GM19372 (cell line): ENCODE data around the gene LINGO3.
"Not testable (repeated sequence)": the region's sequence is repeated elsewhere in the genome, so short reads cannot be mapped to it uniquely, and the experiment has no call there.

ENCODE experiments used
- ATAC-seq: cut with Tn5 transposase; IDR thresholded peaks from one replicate; pipeline ENCODE4 v1.9.1; 2021; ENCODE audit warnings: mild to moderate bottlenecking, low read depth, moderate library complexity; ENCODE audit not compliant: unreplicated experiment

Gene LINGO3, protein sequence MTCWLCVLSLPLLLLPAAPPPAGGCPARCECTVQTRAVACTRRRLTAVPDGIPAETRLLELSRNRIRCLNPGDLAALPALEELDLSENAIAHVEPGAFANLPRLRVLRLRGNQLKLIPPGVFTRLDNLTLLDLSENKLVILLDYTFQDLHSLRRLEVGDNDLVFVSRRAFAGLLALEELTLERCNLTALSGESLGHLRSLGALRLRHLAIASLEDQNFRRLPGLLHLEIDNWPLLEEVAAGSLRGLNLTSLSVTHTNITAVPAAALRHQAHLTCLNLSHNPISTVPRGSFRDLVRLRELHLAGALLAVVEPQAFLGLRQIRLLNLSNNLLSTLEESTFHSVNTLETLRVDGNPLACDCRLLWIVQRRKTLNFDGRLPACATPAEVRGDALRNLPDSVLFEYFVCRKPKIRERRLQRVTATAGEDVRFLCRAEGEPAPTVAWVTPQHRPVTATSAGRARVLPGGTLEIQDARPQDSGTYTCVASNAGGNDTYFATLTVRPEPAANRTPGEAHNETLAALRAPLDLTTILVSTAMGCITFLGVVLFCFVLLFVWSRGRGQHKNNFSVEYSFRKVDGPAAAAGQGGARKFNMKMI

DNA sequence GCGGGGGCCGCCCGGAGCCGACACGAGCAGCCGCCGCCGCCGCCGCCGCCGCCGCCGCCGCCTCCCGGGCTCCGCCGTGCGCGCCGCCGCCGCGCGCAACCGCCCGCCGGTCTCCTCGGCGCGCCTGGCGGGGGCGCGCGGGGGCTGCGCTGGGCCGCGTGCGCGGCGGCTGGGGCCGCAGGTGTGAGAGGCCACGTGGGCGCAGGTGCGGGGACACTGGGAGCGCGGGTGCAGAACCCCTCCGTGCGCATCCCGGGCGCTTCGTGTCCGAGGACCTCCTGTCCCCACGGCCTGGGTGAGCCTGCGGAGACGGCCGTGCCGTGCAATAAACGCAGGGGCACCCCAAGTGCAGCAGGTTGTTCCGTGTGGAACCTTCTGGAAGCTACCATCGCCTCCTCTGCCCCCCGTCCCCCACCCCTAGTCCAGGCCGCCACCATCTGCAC is at the start of gene LINGO3:
LINGO3 (minus strand) TSS at position 41 of the 443 bp plus-strand sequence. CDS start 16,378 bp downstream, outside the sequence.
- no peak for ATAC-seq

DNA sequence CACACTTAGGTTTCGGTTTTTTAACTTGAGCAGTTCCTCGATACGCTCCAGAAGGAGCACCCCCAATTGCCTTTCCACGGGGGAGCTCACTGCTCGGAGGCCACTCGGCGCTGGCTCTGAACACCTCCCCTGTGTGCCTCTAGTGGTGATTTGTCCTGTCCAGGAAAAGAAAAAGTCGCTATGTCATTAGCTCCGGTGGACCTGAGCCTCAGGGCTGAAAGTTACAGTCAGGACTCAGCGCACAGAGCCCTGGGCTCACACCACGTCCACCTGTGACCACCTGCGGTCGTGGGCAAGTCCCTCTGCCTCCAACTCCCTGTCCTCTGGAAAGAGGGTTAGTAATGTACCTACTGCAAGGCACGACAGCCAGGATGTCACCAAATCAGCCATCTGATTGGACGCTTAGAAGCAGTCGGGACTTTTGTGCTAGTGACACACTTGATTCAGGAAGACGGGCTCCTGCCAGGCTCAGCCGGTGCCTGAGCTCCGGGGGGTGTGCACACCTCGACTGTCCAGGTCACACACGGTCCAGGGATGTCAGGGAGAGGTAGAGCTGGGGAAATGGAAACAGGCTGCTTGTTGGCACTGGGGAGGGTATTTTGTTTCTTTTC is 48.2 kb upstream of the LINGO3 start:
- no peak for ATAC-seq

DNA sequence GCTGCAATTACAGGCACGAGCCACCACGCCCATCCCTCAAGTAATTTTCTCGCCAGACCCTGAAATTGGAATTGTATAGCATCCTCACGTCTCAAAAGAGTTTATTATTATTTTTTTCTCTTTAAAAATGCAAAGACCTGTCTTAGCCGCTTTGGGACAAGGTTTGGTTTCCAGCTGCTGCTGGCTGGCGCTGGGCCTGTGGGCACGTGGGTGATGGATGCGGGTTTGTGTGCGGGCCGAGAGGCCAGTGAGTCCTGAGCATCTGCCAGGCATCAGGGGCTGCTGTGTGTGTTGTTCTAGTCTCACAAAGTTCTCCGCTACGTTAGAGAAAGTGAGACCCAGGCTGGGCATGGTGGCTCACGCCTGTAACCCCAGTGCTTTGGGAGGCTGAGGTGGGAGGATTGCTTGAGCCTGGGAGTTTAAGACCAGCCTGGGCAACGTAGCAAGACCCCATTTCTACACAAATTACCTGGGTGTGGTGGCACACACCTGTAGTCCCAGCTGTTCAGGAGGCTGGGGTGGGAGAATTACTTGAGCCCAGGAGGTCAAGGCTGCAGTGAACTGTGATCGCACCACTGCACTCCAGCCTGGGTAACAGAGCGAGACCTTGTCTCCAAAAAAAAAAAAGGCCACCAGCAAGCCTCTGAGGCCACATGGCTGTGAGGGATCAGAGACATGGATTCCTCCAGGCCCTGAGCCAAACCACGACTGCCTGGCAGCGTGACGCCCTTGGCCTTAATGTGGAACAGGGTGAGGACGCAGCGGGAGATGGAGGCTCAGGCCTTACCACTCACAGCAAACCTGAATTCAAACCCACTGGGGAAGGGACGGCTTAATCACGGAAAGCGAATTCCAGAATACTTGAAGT is 47.4 kb upstream of the LINGO3 start:
- no peak for ATAC-seq

DNA sequence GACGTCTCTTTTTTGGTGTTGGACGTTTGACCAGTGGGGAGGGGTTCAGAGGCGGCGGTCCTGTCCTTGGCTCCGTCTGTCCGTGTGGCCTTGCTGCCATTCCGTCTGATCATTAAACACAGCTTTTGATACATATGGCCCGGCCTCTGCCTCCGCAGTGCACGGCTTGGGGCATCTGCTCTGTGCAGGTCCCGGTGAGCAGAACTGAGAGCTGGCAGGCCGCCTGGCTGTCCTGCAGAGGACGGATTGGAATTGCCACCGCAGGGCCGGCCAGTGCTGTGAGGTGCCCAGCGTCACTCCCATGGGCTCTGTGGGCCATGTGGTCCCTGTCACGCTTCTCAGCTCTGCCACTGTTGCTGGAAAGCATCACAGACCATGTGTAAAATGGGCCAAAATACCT is 46.7 kb upstream of the LINGO3 start:
- no peak for ATAC-seq

DNA sequence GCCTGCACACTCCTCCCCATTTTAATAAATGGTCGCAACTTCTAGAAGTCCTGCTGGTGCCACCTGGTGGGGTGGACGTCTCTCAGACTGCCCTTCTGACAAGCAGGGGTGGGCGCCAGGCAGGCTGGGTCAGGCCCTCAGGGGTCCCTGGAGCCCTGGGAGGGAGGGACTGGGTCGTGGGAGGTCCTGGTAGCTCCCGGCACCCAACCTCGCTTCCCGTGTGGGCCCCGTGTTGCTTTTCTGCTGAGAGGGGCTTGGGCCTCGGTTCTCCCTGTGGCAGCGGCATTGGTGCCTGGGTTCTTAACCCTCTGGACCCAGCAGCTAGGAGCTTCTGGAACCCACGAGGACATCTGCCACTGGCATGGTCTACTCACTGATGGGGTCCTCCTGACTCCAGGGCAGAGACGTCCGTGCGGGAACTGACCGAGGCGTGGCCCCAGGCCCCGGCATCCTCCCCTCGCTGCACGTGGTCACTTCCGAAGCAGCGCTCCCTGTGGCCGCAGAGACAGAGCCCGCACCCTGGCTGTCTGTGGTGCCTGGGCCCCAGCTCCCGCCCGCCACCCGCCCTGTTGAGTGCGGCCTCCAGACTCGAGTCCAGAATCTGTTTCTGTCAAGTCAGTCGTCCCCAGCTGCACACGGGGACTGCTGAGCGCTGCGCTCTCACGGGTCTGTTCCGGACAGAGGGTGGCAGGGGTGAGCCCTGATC is 46.1 kb upstream of the LINGO3 start:
- ATAC-seq: no peak

DNA sequence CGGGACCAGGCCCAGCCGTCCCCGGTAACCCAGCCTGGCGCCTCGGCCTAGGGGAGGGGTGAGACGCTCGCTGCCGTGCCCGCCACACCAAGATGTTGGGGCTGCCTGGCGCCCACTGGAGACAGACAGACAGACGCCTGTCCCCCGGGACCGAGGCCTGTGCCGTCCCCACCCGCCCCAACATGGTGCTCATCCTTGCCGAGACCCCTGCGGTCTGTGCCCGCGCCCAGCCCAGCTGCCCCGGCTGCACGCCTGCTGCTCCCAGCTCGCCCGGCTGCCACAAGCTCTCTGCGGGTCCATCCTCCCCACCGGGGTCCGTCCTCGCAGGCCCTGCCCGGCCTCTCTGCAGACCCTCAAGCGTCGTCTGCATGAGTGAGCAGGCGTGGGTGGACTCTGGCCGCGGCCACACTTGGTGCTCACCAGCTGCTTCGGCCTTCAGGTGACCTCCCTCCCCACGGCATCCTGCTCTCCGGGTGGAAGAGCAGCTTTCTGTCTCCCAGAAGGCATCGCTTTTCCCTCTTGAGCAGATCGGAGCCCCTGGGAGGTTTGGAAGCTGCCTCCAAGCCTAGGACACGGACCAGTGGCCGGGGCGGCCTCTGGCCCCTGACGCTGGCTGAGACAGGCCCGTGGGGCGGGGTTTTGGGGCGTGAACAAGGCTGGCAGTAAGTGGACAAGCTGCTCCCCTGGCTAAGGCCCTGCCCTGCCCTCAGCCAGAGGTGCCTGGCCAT is 45.4 kb upstream of the LINGO3 start:
- no peak for ATAC-seq

DNA sequence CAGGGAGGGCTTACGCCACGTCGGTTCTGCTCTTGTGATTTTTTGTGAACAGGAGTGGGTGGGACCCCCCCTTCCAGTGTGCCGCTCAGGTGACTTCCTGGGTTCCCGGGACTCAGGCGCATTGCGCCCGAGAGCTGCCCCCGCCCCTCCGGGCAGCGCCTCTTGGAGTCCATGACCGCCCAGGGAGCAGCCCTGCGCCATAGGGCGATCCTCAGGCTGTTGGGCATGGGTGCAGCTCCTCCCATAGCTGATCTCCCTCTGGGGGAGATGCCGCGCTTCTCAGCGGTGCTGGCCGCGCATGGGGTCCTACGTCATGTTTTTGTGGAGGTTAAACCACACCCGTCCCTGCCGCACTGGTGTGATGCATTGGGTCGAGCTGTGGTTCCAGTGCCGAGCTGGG is 44.2 kb upstream of the LINGO3 start:
- no peak for ATAC-seq

DNA sequence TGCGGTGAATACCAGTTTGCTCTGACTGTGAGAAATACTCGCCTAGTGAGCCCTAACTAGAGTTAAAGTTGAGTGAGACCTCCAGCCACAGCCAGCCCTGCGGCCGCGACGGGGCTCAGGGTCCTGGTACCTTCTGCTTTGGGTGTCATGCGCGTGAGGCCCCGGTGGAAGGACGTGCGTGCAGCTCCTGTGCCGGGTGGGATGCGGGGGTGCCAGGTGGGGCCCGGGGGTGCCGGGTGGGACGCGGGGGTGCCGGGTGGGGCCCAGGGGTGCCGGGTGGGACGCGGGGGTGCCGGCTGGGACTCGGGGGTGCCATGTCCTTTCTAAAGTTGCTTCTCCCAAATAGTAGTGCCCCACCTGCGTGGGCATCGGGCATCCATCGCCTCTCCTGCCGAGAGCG is 43.6 kb upstream of the LINGO3 start:
- ATAC-seq: no peak

DNA sequence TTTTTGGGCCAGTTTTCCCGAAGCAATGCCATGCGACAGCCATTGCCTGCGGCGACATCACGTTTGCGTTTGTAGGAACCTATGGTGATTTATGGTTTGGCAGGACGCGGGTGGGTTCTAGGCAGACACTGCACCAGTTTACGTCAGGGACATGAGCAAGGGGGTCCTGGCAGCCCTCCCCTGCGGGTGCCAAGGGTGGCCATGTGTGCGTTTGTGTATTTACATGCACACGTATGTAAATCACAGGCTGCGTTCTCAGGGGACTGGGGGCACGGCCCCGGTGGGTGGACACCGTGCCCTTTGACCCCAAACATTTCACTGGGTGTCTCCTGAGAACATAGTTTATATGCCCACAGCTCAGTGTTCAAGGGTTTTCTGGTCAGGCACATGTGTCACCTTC is 42.7 kb upstream of the LINGO3 start:
- ATAC-seq: no peak

DNA sequence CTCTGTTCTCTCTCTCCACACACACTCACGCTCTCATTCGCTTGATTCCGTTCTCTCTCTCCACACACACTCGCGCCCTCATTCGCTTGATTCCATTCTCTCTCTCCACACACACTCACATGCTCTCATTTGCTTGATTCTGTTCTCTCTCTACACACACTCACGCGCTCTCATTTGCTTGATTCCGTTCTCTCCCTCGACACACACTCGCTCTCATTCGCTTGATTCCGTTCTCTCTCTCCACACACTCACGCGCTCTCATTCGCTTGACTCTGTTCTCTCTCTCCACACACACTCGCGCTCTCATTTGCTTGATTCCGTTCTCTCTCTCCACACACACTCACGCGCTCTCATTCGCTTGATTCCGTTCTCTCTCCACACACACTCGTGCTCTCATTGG is 41.9 kb upstream of the LINGO3 start:
- not testable (repeated sequence) for ATAC-seq

DNA sequence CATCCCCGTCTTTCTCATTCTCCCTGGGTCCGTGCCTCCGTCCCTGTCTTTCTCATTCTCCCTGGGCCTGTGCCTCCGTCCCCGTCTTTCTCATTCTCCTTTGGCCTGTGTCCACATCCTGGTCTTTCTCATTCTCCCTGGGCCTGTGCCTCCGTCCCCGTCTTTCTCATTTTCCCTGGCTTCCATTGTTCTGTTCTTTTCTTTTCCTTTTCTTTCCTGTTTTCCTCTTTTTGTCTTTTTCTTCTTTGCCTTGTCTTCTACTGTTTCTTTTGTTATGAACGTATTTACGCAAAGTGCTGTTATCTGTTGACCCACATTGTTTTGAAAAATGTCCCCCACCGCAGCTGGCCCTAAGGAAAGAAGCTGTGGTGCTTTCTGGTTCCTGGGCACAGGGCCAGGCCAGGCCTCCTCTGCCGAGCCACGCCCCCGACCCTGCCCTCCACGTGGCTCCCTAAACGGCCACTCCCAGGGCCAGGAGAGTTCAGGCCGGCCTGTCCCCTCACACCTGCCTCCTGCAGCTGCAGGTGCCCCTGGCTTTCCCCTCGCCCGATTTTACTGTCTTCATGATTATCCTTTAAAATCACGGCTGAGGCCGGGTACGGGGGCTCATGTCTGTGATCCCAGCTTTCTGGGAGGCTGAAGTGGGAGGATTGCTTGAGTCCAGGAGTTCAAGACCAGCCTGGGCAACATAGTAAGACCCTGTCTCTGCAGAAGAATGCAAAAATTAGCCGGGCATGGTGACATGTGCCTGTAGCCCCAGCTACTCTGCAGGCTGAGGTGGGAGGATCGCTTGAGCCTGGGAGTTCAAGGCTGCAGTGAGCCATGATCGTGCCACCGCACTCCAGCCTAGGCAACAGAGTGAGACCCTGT is 38.1 kb upstream of the LINGO3 start:
- ATAC-seq: no peak

DNA sequence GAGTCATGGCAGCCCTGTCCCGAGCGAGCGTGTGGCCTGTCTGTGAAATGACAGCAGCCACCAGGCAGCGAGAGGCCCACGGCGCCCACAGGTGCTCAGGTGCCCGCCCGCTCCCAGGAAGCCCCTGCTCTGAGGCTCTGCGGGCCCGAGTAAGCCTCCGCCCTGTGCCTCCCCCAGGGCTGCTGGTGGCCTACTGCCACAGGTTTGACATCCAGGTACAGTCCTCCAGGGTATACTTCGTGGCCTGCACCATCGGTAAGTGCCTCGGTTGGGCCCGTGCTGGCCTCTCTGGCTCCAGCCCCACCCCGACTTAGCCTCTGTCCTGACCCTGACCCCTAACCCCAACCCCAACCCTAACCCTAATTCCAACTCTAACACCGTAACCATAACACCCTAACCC is 37.1 kb upstream of the LINGO3 start:
- no peak for ATAC-seq

DNA sequence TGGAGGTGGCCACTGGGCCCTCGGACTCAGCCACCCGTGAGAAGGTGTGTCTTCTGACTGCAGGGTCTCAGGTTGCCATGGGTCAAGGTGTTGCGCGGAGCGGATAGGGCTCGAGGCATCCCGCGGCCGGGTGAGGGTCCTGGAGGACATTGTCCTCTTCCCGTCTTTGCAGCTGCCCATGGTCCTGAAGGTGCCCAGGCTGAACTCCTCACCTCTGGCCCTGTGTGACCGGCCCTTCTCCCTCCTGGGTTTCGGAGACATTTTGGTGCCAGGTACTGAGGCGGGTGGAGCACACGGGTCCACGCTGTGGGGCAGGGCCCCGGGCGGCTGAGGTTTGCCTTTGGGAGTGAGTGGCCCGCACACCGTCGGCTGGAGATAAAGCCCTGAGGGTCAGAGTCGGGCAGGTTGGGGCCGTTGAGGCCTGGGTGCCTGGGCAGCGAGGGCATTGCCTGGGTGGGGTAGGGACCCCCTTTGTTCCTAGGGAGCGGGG is 36.5 kb upstream of the LINGO3 start:
- no peak for ATAC-seq

DNA sequence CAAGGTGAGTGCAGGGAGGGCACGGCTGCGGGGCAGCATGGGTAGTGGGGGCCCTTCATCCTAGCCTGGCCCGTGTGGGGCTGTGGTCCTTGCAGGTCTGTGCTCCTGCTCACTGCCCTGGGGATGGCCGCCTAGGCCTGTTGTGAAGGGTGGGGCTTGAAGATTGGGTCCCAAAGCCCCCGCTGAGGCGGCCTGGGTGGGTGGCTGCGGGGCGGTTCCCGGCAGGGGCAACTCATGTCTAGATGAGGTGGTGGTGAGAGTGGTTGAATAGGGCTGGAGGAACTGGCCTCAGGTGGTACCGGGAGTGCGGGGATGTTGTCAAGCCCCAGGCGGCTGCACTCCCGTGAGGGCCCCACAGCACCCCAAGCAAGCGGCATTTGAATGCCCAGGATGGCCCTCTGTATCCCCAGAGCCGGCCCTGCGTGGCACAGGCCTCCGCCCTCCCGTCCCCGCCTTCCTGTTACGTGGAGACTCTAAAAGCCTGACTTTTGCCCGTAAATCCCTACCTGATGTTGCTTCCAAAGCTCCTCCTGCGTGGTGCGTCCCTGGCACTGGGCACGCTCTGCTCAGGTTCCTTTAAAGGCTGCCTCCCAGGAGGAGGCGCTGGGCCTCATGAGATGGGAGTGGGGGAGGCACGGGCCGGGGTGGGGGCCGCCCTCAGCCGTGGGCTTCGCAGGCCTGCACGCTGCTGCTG is 35.5 kb upstream of the LINGO3 start:
- no peak for ATAC-seq

DNA sequence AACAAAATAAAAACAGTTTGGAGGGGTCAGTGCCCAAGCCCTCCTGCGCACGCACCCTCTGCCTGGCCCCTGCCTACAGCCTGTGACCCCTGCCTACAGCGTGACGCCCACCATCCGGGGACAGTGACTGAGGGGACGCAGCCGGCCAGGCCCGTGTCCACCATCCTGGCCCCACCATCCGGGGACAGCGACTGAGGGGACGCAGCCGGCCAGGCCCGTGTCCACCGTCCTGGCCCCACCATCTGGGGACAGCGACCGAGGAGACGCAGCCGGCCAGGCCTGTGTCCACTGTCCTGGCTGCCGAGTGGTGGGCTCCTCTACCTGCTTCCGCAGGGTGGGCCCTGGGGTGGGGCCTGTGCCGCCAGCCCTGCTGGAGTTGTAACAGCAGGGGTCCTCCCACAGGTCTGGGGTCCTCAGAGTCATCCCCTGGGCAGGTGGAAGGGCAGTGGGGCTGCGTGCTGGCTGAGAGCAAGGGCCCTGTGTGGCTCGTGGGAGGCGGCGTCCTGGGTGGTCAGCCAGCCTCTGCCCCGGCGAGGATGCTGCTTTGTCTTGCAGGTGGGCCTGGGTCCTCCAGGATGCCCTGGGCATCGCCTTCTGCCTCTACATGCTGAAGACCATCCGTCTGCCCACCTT is 34.8 kb upstream of the LINGO3 start:
- ATAC-seq: no peak

DNA sequence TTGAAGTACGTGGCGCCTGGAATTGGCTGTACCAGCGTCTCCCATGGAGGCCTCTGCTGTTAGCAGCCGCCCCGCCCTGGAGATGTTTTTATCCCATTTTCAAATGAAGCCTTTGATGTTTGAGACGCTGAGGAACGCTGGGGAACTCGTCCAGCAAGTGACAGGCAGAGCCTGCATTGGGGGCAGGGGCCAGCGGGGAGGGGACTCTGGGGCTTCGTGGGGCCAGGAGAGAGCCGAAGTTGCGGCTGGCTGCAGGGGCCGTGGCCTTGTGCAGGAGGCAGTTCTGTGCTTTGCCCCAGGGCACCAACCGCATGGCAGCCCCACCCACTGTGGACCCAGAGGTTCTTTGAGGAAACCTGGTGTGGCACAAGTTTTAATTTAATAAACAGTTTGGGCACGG is 34.0 kb upstream of the LINGO3 start:
- no peak for ATAC-seq

DNA sequence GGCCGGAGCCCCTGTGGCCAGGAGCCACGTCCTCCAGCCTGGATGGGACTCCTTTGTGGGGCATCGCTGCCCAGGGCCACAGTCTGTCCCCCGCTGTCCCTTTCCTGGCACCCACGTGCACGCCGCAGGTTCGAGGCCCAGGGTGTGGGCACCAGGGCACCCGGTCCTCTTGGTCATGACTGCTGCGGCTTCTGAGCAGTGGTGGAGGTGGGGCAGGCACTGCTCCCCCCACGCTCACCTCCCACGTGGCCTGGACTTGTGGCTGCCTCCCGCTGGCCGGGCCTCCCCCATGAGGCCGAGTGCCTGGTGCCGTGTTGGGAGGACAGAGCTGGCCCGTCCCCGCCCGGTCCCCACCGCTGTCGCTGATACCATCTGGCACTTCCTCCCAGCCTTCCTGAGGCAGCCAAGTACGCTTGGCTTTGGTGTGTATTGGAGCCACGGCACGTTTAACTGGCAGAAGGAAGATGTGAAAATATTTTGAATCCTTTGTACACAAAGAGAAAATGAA is 33.3 kb upstream of the LINGO3 start:
- no peak for ATAC-seq
